HepG2 (cell line): ENCODE results near the gene BCL2L1. TPM values are rescaled to one million over a fixed set of nuclear protein-coding genes. Genes with fewer than 3 reads are reported as not detected.

Source experiments
- ATRX ChIP-seq: sonication (generic); formaldehyde crosslinking; IDR thresholded peaks from 2 replicates; pipeline ENCODE4 v1.4.0; 2020; ENCODE audit warnings: missing genetic modification reagents, borderline replicate concordance
- E2F5 ChIP-seq: sonication (generic); formaldehyde crosslinking; conservative IDR thresholded peaks from 2 replicates; pipeline ENCODE4 v1.4.0; 2020; ENCODE audit warnings: missing genetic modification reagents
- EP300 ChIP-seq, 3 experiments: sonication (generic) in 1 of 3; formaldehyde crosslinking in 1 of 3; IDR thresholded peaks; 2 replicates each; pipeline versions ENCODE4 v1.5.1 to v1.6.1; 2011 to 2020; ENCODE audit warnings: low read depth in 2 of 3, low read length in 2 of 3, borderline replicate concordance in 1 of 3, improper control_type of control experiment in 1 of 3, mild to moderate bottlenecking in 1 of 3, missing genetic modification reagents in 1 of 3, moderate library complexity in 1 of 3
- FIP1L1 ChIP-seq: fragments of 200-400 bp; formaldehyde crosslinking; IDR thresholded peaks from 2 replicates; pipeline ENCODE4 v1.6.1; 2018; ENCODE audit warnings: low read depth, mild to moderate bottlenecking, low read length, moderate library complexity, borderline replicate concordance; ENCODE audit not compliant: insufficient read depth
- FOXC1 ChIP-seq: sonication (generic); formaldehyde crosslinking; IDR thresholded peaks from 2 replicates; pipeline ENCODE4 v1.8.0; 2022; ENCODE audit warnings: mild to moderate bottlenecking, missing genetic modification reagents, borderline replicate concordance
- HNRNPH1 ChIP-seq: fragments of 200-400 bp; formaldehyde crosslinking; optimal IDR thresholded peaks from 2 replicates; pipeline ENCODE3; 2017; ENCODE audit warnings: mild to moderate bottlenecking, low read depth, low read length
- HOXD1 ChIP-seq: sonication (generic); formaldehyde crosslinking; IDR thresholded peaks from 2 replicates; pipeline ENCODE4 v1.5.0; 2020; ENCODE audit warnings: missing genetic modification reagents
- IKZF5 ChIP-seq: IDR thresholded peaks from 2 replicates; pipeline ENCODE4 v1.6.1; 2018; ENCODE audit warnings: missing genetic modification reagents, mild to moderate bottlenecking, missing compliant biosample characterization
- KMT2A ChIP-seq: sonication (generic); formaldehyde crosslinking; IDR thresholded peaks from 2 replicates; pipeline ENCODE4 v1.4.0; 2020; ENCODE audit warnings: missing genetic modification reagents
- LBX2 ChIP-seq: sonication (generic); formaldehyde crosslinking; IDR thresholded peaks from 2 replicates; pipeline ENCODE4 v1.5.0; 2020; ENCODE audit warnings: missing genetic modification reagents, mild to moderate bottlenecking, borderline replicate concordance
- MEIS2 ChIP-seq: sonication (generic); formaldehyde crosslinking; IDR thresholded peaks from 2 replicates; pipeline ENCODE4 v1.9.0; 2021; ENCODE audit warnings: mild to moderate bottlenecking, missing genetic modification reagents
- MTERF4 ChIP-seq: sonication (generic); formaldehyde crosslinking; IDR thresholded peaks from 2 replicates; pipeline ENCODE4 v1.8.0; 2023; ENCODE audit warnings: mild to moderate bottlenecking, missing genetic modification reagents
- MTF1 ChIP-seq: sonication (generic); formaldehyde crosslinking; IDR thresholded peaks from 2 replicates; pipeline ENCODE4 v1.5.0; 2020; ENCODE audit warnings: missing genetic modification reagents
- RCOR2 ChIP-seq: IDR thresholded peaks from 2 replicates; pipeline ENCODE4 v1.6.1; 2016; ENCODE audit warnings: missing biosample characterization, missing genetic modification reagents
- SALL1 ChIP-seq: sonication (generic); formaldehyde crosslinking; IDR thresholded peaks from 2 replicates; pipeline ENCODE4 v1.8.0; 2022; ENCODE audit warnings: mild to moderate bottlenecking, missing genetic modification reagents
- TBX2 ChIP-seq: sonication (generic); formaldehyde crosslinking; IDR thresholded peaks from 2 replicates; pipeline ENCODE4 v1.5.0; 2020; ENCODE audit warnings: missing genetic modification reagents, mild to moderate bottlenecking, borderline replicate concordance
- TCF7 ChIP-seq: sonication (generic); IDR thresholded peaks from 2 replicates; pipeline ENCODE4 v1.6.1; 2016; ENCODE audit warnings: antibody characterized with exemption, low read depth
- ZFY ChIP-seq: sonication (generic); formaldehyde crosslinking; IDR thresholded peaks from 2 replicates; pipeline ENCODE4 v1.4.0; 2020; ENCODE audit warnings: missing genetic modification reagents
- ZKSCAN8 ChIP-seq: IDR thresholded peaks from 2 replicates; pipeline ENCODE4 v1.6.1; 2016; ENCODE audit warnings: borderline replicate concordance, missing genetic modification reagents, missing compliant biosample characterization
- ZNF18 ChIP-seq: sonication (generic); formaldehyde crosslinking; IDR thresholded peaks from 2 replicates; pipeline ENCODE4 v1.8.0; 2022; ENCODE audit warnings: mild to moderate bottlenecking, missing genetic modification reagents; ENCODE audit not compliant: insufficient replicate concordance
- ZNF260 ChIP-seq: sonication (generic); formaldehyde crosslinking; IDR thresholded peaks from 2 replicates; pipeline ENCODE4 v1.4.0; 2020; ENCODE audit warnings: missing genetic modification reagents, low read depth, mild to moderate bottlenecking, borderline replicate concordance
- ZNF30 ChIP-seq: sonication (generic); formaldehyde crosslinking; IDR thresholded peaks from 2 replicates; pipeline ENCODE4 v1.5.0; 2020; ENCODE audit warnings: mild to moderate bottlenecking, missing genetic modification reagents
- ZNF775 ChIP-seq: sonication (generic); formaldehyde crosslinking; IDR thresholded peaks from 2 replicates; pipeline ENCODE4 v1.4.0; 2020; ENCODE audit warnings: missing genetic modification reagents, mild to moderate bottlenecking, moderate library complexity, borderline replicate concordance
- ZNF782 ChIP-seq: sonication (generic); formaldehyde crosslinking; IDR thresholded peaks from 2 replicates; pipeline ENCODE4 v1.4.0; 2020; ENCODE audit warnings: missing genetic modification reagents, mild to moderate bottlenecking, borderline replicate concordance
- ZNF883 ChIP-seq: sonication (generic); formaldehyde crosslinking; IDR thresholded peaks from 2 replicates; pipeline ENCODE4 v1.5.1; 2020; ENCODE audit warnings: mild to moderate bottlenecking, missing genetic modification reagents; ENCODE audit errors: not compliant biosample characterization
- polyA plus RNA-seq, 8 experiments: library from polyadenylated mRNA; depleted of rRNA in 3 of 8; stranded (reverse) in 7 of 8; unstranded in 1 of 8; fragments of >200 nt; fragmentation: Illumina TruSeq in 4 of 8; extraction: Trizol in 4 of 8; gene quantifications; 2 replicates each; pipeline versions ENCODE4 v1.2.1 to v1.2.3, GENCODE V29; 2011 to 2016; ENCODE audit warnings: low read depth in 4 of 8, missing spikeins in 1 of 8, mixed read lengths in 1 of 8; ENCODE audit not compliant: insufficient read depth in 1 of 8
- total RNA-seq, 5 experiments: library from RNA; depleted of rRNA; stranded (reverse); fragments of >200 nt; fragmentation: Illumina TruSeq; extraction: Trizol; gene quantifications; 2 replicates each; pipeline ENCODE4 v1.2.3, GENCODE V29; 2016; ENCODE audit warnings: low read depth in 1 of 5

Gene BCL2L1
- total and polyA plus RNA-seq, 2 of the 13 experiments (the other 11 are each of a cell fraction or from before 2014, with no cell fraction given): 164 to 258 TPM

- TF ChIP-seq IKZF5 (CRISPR knock-in tag) (peak; percentile 99), HOXD1 (CRISPR knock-in tag) (peak; percentile 98), TCF7 (peak; percentile 97), E2F5 (no peak), TBX2 (CRISPR knock-in tag) (peak; percentile 96), LBX2 (CRISPR knock-in tag) (no peak), FOXC1 (CRISPR knock-in tag) (no peak; the same call in 1 of the 2 replicates), ZNF30 (CRISPR knock-in tag) (0 out of 2 replicates have a peak, but pooled peaks have one; percentile 11), ZNF18 (no peak), SALL1 (CRISPR knock-in tag) (peak; percentile 99), EP300 (IDR thresholded peaks at IDR 0.05; ENCODE audit: low read depth in 2 of 2, low read length in 2 of 2) (peak; percentile 95 to 100), EP300 (CRISPR knock-in tag; IDR thresholded peaks at IDR 0.05; ENCODE audit: borderline replicate concordance) (peak; percentile 99), MEIS2 (peak; percentile 94; the same call in 1 of the 2 replicates), ATRX (CRISPR knock-in tag) (no peak), ZNF883 (CRISPR knock-in tag) (no peak), FIP1L1 (no peak), KMT2A (peak; percentile 65), MTF1 (no peak), ZFY (peak; percentile 80), MTERF4 (CRISPR knock-in tag) (0 out of 2 replicates have a peak, but pooled peaks have one; percentile 19), ZNF775 (no peak), ZNF782 (CRISPR knock-in tag) (peak; percentile 91; the same call in 1 of the 2 replicates), RCOR2 (CRISPR knock-in tag) (peak; percentile 99), ZKSCAN8 (CRISPR knock-in tag) (peak; percentile 96), ZNF260 (no peak), HNRNPH1 (no peak)
Measured at GRCh38 chr20:31706607-31707257, 15.9 kb downstream of the BCL2L1 start (continued).
